Upper lobe of left lung (tissue), 4 donors: ENCODE results near the gene DGCR8.

Source experiments
- EP300 ChIP-seq, 4 donors: sonication (generic); formaldehyde crosslinking; IDR thresholded peaks; one replicate each; pipeline ENCODE4 v1.5.1; 2017; ENCODE audit warnings: antibody characterized with exemption in 4 of 4, control low read depth in 2 of 4
- POLR2A ChIP-seq, 4 donors: fragments of 450-650 bp; IDR thresholded peaks; one replicate each; pipeline ENCODE4 v1.5.1; 2016 to 2017; ENCODE audit warnings: antibody characterized with exemption in 4 of 4, mild to moderate bottlenecking in 2 of 4
- POLR2AphosphoS5 ChIP-seq, 2 donors: sonication (generic); formaldehyde crosslinking; IDR thresholded peaks; one replicate each; pipeline ENCODE4 v1.5.1; 2017; ENCODE audit warnings: antibody characterized with exemption in 2 of 2
- TF ChIP-seq, protein P1 (sequence below), 6 experiments: fragments of 450-650 bp in 4 of 6; fragments of 200-600 bp in 2 of 6; sonication (generic) in 2 of 6; IDR thresholded peaks; one replicate each; pipeline ENCODE4 v1.5.1; 2016 to 2019; ENCODE audit warnings: antibody characterized with exemption in 6 of 6

- TF ChIP-seq, protein P1, sequence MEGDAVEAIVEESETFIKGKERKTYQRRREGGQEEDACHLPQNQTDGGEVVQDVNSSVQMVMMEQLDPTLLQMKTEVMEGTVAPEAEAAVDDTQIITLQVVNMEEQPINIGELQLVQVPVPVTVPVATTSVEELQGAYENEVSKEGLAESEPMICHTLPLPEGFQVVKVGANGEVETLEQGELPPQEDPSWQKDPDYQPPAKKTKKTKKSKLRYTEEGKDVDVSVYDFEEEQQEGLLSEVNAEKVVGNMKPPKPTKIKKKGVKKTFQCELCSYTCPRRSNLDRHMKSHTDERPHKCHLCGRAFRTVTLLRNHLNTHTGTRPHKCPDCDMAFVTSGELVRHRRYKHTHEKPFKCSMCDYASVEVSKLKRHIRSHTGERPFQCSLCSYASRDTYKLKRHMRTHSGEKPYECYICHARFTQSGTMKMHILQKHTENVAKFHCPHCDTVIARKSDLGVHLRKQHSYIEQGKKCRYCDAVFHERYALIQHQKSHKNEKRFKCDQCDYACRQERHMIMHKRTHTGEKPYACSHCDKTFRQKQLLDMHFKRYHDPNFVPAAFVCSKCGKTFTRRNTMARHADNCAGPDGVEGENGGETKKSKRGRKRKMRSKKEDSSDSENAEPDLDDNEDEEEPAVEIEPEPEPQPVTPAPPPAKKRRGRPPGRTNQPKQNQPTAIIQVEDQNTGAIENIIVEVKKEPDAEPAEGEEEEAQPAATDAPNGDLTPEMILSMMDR (IDR thresholded peaks at IDR 0.05), result no peak
- TF ChIP-seq POLR2AphosphoS5 (IDR thresholded peaks at IDR 0.05) (no peak), POLR2A (IDR thresholded peaks at IDR 0.05) (no peak), EP300 (IDR thresholded peaks at IDR 0.05) (no peak)
Measured at GRCh38 chr22:20124083-20124787, 44.2 kb downstream of the DGCR8 start.
